Glomerular visceral epithelial cell (primary cell): ENCODE measurements around the gene C6orf163.

ENCODE experiments used
- DNase-seq: peaks from one replicate; pipeline ENCODE4 v3.0.0-alpha.2; 2016; ENCODE audit errors: extremely low spot score

Gene C6orf163

DNA sequence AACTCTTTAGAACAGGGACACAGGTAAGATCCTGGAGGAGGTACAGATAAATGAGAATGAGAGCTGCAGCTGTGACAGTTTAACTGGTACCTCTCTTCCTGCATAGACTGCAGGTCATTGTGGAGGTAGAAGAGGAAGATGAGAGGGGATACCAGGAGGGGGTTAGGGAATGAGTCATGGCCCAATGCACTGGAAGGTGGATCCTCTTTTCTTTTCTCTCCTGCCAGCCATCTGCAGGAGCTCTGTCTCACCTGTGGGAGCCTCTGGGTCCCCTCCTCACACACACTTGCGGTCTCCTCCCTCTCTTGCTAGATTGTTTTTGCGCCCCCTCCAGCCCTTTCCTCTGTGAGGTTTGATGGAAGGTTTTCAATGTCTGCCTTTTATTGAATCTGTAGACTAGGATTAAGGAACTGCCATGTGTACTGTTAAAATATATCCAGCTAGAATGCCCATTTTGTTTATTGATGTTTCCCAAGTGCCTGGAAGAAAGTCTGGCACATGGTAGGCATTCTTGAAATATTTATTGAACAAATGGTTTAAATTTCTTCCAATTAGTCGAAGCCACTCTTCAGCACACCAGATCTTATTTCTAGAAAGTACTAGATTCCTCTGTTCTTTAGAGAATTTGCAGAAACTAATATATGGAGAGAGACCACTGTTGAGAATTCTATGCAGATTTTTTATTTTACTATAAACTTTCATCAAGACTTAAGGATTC lies 13.0 kb downstream of the C6orf163 start:
- no peak for DNase-seq

DNA sequence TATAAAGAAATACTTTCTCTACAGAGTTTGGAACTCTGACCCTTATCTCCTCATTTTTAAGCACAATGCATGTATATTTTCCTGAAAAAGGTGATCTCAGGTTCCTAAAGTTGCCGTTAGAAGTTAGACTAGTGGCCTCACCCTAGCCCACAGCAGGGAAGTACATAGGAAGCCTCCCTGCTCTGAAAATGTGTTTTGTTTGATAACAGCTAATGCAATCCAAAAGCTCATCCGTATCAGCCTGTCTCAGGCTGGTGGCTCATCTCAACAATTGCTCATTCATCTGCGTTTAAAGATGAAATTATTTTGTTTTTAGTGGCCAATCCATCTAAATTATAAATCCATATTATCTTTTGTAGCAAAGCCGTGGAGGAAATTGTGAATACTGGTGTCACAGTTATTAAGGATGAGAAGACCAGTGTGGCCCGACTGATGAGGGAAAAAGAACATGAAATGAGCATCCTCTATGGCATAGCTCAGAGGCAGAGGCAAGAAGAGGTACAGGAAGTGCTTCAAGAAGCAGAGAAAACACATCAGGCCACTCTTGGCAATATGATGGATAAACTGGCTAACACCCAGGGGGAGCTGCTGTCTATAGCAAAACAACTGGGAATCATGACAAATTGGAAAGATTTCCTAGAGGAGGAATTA lies 20.1 kb downstream of the C6orf163 start:
- no peak for DNase-seq

DNA sequence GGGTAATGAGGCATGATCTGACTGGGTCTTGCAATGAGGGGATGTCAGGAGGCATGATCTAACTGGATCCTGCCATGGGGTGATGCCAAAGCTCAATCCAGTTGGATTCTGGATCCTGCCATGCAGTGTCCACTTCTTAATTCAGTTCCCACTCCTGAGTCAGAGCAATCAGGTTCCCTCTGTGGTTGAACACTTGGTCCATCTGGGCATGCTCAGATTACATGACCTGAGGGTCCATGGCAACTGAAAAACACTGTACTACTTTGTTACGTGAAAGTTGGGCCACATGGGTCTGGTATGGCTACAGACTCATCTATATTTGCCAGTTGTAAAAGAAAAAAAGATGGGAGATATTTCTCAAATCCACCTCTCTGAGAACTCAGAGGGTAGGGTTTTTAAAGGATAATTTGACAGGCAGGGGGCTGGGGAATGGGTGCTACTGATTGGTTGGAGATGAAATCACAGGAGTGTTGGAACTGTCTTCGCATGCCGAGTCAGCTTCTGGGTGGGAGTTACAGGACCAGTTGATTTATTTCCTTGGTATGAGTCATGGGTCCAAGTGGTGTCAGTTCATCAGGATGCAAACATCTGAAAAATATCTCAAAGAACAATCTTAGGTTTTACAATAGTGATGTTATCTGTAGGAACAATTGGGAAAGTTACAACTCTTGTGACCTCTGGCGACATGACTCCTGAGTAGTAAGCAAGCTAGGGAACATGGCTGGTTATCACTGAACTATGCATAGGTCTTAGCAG lies 21.6 kb downstream of the C6orf163 start:
- DNase-seq = no peak

DNA sequence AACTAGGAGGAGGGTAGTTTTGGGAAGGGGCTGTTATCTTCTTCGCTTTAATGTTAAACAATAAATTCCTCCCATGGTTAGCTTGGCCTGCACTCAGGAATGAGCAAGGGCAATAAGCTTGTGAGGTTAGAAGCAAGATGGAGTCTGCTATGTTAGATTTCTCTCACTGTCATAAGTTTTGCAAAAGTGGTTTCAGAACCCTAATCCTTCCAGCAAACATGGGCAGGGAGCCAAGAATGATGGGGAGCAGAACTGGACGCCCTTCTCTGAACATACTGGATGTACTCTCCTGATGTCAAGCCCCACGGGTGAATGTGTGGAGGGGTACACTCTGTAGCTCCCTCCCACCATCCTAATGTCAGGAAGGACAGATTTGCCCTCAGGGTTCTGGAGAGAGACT lies 22.3 kb downstream of the C6orf163 start:
- no peak for DNase-seq

DNA sequence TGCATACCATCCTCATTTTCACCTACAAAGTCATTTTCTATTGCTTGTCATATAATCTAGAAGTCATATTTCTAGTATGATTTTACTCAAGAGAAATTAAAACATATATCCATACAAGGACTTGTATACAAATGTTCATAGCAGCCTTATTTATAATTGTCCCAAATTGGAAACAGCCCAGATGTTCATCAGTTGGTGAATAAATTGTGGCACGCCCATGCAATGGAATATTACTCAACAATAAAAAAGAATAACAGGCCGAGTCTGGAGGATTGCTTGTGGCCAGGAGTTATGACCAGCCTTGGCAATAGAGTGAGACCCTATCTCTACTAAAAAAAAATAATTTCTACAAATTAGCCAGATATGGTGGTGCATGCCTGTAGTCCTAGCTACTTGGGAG lies 28.8 kb downstream of the C6orf163 start:
- DNase-seq = no peak

DNA sequence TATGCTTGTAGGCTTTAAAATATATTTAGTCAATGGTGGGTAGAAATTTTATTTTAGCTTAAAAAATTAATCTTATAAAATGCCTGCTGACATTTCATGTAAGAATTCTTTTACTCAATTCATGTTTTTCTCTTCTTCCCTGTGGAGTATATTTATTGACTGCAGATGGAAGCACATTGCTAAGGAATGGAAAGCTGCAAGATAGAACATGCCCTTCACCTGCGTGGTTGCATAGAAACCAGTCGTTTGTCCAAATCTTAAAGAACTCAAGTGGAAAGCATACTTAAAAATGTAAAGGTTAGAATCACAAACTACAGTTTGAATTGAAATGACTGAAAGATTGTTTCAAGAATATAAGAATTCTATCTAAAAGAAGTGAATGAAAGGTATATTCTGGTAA lies 30.7 kb downstream of the C6orf163 start:
- no peak for DNase-seq

DNA sequence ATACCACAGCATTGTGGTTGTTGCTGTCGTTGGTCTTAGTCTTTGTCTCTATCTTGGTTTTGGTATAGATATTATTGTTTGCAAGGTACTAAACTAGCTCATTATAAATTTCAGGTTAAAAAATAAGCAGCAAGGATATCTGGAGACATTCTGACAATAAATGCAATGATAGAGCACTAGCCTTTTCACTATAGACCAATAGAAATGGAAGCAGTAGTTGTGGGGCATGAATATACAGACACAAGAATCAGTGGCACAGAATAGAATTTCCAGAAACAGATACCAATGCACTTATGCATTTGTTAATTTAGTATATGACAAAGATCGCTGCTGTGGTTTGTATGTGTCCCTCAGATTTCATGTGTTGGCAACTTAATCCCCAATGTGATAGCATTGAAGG lies 32.0 kb downstream of the C6orf163 start:
- DNase-seq = no peak

DNA sequence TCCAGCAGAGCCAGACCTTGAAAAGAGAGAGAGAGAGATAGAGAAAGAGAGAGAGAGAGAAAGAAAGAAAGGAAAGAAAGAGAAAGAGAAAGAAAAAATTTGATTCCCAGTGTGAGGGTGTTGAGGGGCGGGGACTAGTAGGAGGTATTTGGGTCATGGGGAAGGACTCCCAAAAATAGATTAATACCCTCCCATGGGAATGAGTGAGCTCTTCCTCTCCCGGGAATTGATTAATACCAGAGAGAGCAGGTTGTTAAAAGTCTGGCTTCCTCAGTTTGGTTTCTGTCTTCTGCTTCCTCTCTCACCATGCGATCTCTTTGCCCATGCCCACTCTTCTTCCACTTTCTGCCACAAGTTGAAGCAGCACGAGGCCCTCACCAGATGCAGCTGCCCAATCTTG lies 34.3 kb downstream of the C6orf163 start:
- no peak for DNase-seq

DNA sequence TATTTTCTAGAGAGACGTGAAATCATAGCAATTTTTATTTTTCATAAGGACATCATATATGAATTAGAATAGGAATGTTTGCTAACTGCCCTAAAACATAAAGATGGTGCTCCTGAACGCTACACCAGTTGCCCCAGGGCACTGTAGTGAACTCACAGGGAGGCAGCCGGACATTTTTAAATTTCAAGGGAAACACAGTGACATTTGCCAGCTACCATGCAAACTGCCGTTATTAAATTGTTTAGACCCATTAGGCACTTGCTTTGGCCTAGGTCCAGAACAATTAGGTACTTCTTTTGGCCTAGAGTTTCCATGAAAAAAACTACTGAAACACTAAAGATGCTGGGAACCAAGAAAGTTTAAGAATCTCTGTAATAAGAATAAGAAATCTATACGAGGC lies 38.2 kb downstream of the C6orf163 start:
- DNase-seq = no peak

DNA sequence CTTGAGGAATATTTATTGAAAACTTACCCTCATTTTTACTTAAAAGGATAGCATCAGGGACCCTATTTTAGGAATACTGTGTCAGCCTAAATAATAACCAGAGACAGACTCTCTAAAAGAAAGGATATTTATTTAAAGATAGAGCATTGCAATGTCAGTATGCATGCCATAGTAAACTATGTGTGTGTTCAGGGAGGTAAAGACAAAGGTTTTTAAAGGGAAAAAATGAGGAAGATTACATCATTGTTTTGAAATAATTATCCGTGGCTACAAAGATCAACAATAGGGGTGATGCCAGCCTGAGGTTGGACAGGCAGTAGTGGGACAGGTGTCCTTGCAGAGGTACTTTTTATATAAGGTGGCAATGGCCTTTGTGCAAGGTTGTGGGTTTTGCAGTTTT lies 39.4 kb downstream of the C6orf163 start:
- no peak for DNase-seq

DNA sequence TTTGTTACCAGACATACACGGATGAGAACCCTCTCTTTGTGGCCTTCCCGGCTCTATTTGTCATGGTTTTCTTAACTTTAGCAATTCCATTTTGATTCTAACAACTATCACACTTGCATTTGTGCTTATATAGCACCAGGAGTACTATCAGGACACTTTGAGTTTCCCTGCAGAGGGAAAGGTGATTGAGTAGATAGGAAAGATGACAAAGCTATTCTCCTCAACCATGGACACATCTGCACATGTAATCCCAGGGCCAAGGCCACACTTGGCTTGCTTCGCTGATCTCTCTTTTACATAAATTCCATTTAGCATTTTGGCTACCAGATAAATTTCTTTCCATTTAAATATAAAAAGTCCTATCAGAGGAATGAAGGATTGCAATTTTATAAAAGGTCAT lies 39.8 kb downstream of the C6orf163 start:
- no peak for DNase-seq

DNA sequence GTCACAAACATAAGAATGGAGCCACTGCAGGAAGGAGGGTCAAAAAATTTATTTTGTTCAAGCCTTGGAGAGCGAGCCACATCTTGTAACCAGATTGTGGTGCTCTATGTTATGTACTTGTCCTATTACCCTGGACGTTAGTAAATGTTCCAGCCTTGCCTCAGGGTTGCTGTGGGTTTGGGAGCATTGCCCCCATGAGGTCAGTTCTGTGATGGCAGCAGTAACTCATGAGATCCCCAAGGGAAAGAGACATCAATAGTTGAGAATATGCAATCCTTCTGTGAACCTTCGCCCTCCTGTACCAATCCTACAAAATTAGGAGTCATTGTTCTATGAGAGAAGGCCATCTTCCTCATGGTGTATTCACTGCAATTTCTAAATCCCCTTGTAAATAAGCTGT lies 46.7 kb downstream of the C6orf163 start:
- peak; percentile 45 for DNase-seq

DNA sequence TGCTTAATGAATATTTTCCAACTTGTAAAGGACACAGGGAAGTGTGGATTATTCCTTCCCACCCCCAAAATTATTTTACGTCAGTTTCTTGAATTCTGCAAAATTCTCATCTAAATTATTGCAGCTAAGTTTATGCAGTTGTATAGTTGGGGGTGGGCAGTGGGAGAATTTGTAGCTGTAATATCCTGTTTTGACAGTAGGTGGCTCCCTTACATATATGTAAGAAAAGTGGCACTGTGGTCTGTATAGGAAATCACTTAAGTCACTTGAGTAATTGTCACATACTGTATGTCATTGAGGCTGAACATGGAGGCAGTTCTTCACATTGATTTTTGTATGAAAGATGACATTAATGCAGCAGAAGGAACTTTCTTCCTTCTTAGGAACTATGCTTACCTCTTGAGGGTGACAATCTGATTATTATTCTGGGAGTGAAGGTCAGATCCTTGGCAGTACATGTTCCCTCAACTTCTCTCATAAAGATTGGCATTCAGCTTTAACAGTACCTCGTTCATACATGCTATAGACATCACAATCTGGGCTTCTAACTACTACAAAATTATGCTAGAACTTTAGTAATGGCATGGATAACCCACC lies 48.5 kb downstream of the C6orf163 start:
- peak; percentile 69 for DNase-seq

DNA sequence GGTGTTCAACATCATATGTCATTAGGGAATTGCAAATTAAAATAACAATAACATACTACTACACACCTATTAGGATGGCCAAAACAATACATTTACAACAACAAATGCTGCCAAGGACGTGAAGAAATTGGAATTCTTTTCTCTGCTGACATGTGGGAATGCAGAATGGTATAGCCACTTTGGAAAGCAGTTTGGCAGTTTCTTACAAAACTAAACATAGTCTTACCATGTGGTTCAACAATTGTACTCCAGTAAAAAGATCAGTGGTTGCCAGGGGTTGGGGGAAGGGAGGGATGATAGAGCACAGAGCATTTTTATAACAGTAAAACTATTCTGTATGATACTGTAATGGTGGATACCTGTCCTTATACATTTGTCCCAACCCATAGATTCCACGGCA lies 50.8 kb downstream of the C6orf163 start:
- no peak for DNase-seq

DNA sequence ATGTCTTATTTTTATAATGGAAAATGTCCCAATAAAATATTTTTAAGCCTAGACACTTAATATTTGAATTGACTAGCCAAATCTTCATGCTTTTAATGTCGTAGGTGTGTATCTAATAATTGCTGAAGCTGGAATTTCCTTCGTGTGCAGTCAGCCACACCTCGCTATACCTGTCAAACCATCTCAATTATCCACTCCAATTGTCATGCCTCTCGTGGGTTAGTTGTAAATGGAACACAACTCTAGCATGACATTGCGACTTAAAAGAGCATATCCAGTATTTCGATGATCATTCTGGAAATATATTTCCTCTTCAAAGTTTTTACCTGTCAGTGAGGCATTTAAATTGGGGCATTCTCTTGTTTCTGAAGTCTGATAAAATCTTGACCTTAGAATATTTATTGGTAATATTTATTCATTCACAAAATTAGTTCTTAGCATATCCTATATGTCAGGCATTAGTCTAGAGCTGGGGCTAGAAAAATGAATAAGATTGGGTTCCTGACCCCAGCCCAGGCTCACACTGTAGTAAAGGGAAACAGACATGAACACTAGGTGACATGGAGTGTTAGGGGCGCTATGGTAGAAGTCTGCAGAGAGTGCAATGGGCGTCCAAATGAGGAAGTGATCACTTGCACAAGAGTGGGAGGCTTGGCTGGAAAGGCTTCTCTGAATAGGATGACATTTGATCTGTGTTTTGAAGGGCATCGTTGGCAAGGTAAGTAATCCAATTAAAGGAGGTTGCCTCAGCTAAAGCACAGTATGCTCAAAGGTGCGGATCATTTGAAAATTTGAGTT lies 52.2 kb downstream of the C6orf163 start:
- no peak for DNase-seq

DNA sequence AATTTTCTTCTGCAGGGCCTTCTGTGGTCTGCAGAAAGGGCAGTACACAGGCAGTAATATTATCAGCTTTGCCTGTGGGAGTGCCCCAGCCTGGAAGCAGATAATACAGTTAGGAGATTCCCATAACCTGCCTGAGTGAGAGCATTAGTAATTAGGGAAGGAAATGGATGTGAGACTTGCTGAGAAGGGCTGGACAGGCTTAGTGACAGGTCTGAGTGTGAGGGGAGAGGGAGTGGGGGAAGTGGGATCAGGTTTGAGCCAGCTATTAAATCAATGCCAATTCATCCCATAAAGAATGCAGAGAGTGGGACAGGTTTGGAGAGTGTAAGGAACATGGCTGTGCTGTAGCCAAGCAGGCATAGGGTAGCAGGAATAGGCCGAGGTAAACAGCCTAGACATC lies 53.0 kb downstream of the C6orf163 start:
- DNase-seq = no peak

DNA sequence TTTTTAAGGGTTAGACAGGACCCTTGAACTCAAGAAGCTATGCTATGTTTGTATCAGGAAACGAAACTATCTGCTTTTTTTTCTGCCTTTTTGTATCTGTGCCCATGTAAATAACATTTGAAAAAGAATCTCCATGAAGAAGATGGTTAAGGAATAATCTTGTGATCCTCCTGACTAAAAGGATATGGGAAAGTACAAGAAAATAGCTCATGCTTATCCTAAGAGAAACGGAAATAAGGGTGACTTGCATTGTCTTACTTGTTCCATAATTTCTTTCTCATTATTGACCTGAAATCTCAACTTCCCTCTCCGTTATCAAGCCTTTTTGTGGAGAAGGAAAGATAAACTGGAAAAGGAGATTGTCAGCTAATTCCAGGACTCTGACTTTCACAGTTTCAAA lies 57.2 kb downstream of the C6orf163 start:
- DNase-seq = no peak

DNA sequence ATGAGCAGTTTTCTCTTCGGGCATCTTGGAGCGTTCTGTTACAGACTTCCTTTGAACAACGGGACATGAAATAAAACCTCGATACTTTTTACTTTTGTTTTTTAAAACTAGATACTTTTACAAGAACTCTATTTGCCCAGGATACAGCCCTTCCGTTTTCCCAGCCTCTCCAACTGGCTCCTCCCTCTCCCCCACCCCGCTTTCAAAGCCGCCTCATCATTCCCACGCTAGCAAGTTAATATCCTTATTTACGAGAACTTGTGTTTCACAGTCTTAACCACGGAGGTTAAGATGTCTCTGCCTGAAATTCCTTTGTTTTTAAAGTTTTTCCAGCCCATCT lies 62.9 kb downstream of the C6orf163 start:
- peak; percentile 56 for DNase-seq

DNA sequence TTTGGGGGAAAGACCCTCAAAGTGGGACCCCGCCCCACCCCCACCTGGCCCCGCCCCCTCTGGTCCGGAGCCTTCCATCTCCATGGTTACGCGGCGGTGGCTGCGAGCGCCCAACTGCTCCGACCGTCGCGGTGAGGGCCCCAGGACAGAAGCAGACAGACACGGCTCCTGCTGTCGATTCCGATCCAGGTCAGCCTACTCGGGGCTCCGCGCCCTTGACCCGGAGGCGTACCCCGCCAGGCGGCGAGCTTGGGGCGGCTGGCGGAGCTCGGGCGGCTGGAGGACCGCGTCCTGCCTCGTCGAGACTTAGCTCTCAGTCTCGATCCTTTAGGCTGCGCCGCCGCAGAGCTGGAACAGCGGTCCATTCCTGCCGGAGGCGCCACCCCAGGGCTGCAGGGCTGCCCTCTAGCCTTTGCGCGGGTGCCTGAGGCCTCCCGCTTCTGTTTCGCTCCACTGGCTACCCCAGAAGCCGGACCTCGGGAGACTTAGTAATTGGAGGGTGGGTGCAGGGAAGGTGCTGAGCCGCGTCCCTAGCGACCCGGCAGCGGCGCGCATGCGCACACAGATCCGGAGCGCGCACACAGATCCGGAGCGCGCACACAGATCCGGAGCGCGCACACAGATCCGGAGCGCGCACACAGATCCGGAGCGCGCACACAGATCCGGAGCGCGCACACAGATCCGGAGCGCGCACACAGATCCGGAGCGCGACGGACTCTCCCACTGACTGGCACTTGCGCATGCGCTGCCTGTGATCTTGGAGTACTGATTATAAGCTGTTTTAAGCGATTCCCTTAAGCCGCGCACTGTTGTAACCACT lies 63.5 kb downstream of the C6orf163 start, which contains the start of gene CFAP206:
TSS of gene CFAP206 (plus strand) at position 72 of the 820 bp plus-strand sequence. CDS start 1,868 bp downstream, outside the sequence.
- DNase-seq = peak; percentile 91

DNA sequence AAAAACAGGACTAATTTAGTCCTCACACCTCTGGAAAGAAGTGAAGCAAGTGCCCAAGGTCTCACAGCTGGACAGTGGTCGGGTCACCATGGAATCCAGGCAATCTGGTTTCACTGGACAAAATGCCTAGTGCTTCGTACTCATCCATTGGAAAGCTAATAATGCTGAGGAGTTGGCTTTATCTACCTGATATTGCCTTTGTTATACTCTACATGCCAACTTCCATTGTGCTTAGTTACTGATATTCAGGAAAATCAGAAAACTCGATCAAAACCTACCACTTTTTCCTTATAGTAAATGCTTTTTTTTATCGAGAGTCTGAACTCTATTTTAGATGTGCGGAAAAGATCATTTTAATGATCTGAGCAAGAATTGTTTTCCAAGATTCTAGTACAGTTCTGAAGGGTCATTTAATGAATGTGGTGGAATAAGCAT lies 64.1 kb downstream of the C6orf163 start:
- DNase-seq = no peak
